Measurements from ENCODE around the gene ZNF791. TPM values are rescaled to one million over a fixed set of nuclear protein-coding genes. Genes with fewer than 3 reads are reported as not detected.
A peak's percentile ranks its signal among the peaks of the same experiment; 100 is the strongest.

ZNF791 gene
- polyA plus RNA-seq, 1 donor from 2014 or later, result 10.2 TPM

GRCh38 chr19:12639901-12640613 is 29.3 kb downstream of the ZNF791 start:
- Histone ChIP-seq H3F3A (ENCODE audit: insufficient read depth, low read length, poor library complexity, severe bottlenecking) (no peaks in the 10 kb centered on the region), H3K4me2 (ENCODE audit: low read length) (no peak overlapping the region), H4K20me1 (ENCODE audit: insufficient read depth) (no peaks in the 10 kb centered on the region), H3K9me2 (ENCODE audit: insufficient read depth, low read length) (no peaks in the 10 kb centered on the region), H3K27me3 (ENCODE audit: insufficient read depth, low read depth, low read length) (no peaks in the 10 kb centered on the region), H3K4me3 (ENCODE audit: low read length) (no peak overlapping the region), H3K9me3 (ENCODE audit: low read length) (no peaks in the 10 kb centered on the region), H3K9ac (ENCODE audit: low read length) (no peak overlapping the region), H3K36me3 (ENCODE audit: insufficient read depth, low read length) (no peaks in the 10 kb centered on the region), H2AFZ (ENCODE audit: low read depth, low read length) (no peak overlapping the region), H3K27ac (ENCODE audit: low read length) (no peak overlapping the region), H3K79me2 (replicated peaks; ENCODE audit: insufficient read depth, low read length) (no peaks in the 10 kb centered on the region)
- TF ChIP-seq EZH2 (IDR thresholded peaks at IDR 0.05; ENCODE audit: borderline replicate concordance, insufficient read depth, low read length, poor library complexity, severe bottlenecking) (no peak), CTCF (IDR thresholded peaks at IDR 0.05; ENCODE audit: poor library complexity, severe bottlenecking) (peak; percentile 49)

GRCh38 chr19:12641456-12641855 is 30.7 kb downstream of the ZNF791 start:
- Histone ChIP-seq H3K4me3 (ENCODE audit: low read length) (no peak overlapping the region), H4K20me1 (ENCODE audit: insufficient read depth) (no peaks in the 10 kb centered on the region), H3K27ac (ENCODE audit: low read length) (no peak overlapping the region), H3K9ac (ENCODE audit: low read length) (no peak overlapping the region), H2AFZ (ENCODE audit: low read depth, low read length) (no peak overlapping the region), H3K79me2 (replicated peaks; ENCODE audit: insufficient read depth, low read length) (no peaks in the 10 kb centered on the region), H3K27me3 (ENCODE audit: insufficient read depth, low read depth, low read length) (no peaks in the 10 kb centered on the region), H3K9me3 (ENCODE audit: low read length) (no peaks in the 10 kb centered on the region), H3F3A (ENCODE audit: insufficient read depth, low read length, poor library complexity, severe bottlenecking) (no peaks in the 10 kb centered on the region), H3K36me3 (ENCODE audit: insufficient read depth, low read length) (no peaks in the 10 kb centered on the region), H3K4me2 (ENCODE audit: low read length) (no peak overlapping the region), H3K9me2 (ENCODE audit: insufficient read depth, low read length) (no peaks in the 10 kb centered on the region)
- TF ChIP-seq REST (IDR thresholded peaks at IDR 0.05; ENCODE audit: borderline replicate concordance) (no peak), EP300 (conservative IDR thresholded peaks at IDR 0.05; ENCODE audit: poor library complexity, severe bottlenecking) (no peak), CTCF (IDR thresholded peaks at IDR 0.05; ENCODE audit: poor library complexity, severe bottlenecking) (no peak), RAD21 (conservative IDR thresholded peaks at IDR 0.05) (no peak), SMC3 (conservative IDR thresholded peaks at IDR 0.05; ENCODE audit: poor library complexity) (no peak), POLR2AphosphoS5 (IDR thresholded peaks at IDR 0.05) (no peak), TAF1 (IDR thresholded peaks at IDR 0.05; ENCODE audit: low read depth) (no peak), MXI1 (conservative IDR thresholded peaks at IDR 0.05; ENCODE audit: poor library complexity, severe bottlenecking) (no peak), EZH2 (IDR thresholded peaks at IDR 0.05; ENCODE audit: borderline replicate concordance, insufficient read depth, low read length, poor library complexity, severe bottlenecking) (no peak)

All from neural cell (in vitro differentiated cells).